Left cardiac atrium (tissue), 4 donors: ENCODE results near the gene ACY1. TPM values are rescaled to one million over a fixed set of nuclear protein-coding genes. Genes with fewer than 3 reads are reported as not detected.

Experiments
- ATAC-seq, 2 donors: fragments of 200-7000 bp; cut with Tn5 transposase; one replicate each; pipeline ENCODE4 v1.9.1; 2020; ENCODE audit warnings: mild to moderate bottlenecking in 2 of 2, moderate library complexity in 2 of 2
- DNase-seq: peaks from one replicate; pipeline ENCODE4 v3.0.0-alpha.2; 2020
- intact Hi-C, 2 donors: fragments of 100-400 bp; cut with DNase I; formaldehyde crosslinking; loops; one replicate each; pipeline versions ENCODE4 v1.14.1 to v1.15.1; 2022 to 2023
- total RNA-seq, 2 donors: library from RNA; stranded (reverse); fragmentation: NEBNext Ultra II Directional; extraction: Animal tissue kit (Norgen Biotek cat#: 25700); gene quantifications; one replicate each; pipeline ENCODE4 v1.2.1, GENCODE V29; 2021
- donor health status: DM: no; HTN: yes; CAD: no.
- donor health status: DM: no; HTN: yes; CAD: no; lungs with severe emphysema.
- donor health status: DM: yes; HTN: yes; CAD: no.
- donor health status: Dilated cardiomyopathy.

ACY1 gene
- total RNA-seq, 2 donors from 2014 or later = 21.8 to 24.8 TPM

DNA sequence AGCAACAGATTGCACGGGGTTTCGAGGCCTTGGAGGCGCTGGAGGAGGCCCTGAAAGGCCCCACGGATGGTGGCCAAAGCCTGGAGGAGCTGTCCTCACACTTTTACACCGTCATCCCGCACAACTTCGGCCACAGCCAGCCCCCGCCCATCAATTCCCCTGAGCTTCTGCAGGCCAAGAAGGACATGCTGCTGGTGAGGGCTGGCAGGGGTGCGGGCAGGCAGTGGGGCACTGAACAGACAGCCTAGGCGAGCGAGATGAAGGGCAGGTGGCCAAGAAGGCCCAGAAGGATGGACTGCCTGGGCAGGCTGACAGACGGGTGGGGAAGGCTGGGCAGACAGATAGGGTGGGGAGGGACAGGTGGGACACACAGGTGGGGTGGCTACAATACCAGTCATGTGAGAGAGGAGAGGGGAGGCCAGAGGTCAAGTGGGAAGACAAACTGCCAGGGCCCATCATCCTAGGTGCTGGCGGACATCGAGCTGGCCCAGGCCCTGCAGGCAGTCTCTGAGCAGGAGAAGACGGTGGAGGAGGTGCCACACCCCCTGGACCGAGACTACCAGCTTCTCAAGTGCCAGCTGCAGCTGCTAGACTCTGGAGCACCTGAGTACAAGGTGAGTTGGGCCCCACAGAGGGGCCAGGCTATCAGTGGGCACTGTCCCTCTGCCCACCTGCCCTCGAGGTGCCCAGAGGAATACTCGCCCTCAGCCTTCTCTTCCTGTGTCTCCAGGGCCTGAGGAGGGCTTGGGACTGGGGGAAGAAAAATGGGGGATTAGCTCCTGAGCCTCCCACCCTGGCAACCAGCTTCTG lies 38.1 kb upstream of the ACY1 start:
- DNase-seq (no peak), ATAC-seq (no peak)
- intact Hi-C loops = no loop called here

DNA sequence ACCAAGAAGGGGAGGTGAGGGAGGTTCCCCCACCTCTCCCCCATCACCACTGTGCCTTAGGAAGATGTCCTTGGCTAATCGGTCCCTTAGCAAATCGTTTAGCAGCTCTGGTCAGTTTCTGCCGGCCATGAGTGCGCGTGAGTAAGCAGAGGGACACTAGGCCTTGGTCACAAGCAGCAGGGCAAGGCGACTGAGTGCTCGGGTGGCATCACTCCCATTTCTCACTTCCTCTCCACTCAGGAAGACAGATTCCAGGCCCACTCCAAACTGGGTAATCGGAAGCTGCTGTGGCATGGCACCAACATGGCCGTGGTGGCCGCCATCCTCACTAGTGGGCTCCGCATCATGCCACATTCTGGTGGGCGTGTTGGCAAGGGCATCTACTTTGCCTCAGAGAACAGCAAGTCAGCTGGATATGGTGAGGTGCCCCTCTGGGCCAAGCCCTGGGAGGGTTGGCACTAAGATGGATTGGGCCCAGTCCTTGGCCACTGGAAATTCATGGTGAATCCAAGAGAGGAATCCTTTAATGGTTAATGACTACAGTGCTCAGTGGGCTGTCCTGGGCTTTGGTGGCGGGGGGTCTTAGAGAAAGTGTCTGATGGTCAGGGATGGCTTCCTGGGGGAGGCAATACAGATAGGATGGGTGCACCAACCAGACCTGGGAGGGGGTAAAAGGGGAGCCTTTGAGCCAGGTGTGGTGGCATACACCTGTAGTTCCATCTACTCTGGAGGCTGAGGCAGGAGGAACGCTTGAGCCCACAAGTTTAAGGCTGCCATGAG lies 37.2 kb upstream of the ACY1 start:
- intact Hi-C loops = no loop called here
- ATAC-seq = no peak
- DNase-seq = no peak

DNA sequence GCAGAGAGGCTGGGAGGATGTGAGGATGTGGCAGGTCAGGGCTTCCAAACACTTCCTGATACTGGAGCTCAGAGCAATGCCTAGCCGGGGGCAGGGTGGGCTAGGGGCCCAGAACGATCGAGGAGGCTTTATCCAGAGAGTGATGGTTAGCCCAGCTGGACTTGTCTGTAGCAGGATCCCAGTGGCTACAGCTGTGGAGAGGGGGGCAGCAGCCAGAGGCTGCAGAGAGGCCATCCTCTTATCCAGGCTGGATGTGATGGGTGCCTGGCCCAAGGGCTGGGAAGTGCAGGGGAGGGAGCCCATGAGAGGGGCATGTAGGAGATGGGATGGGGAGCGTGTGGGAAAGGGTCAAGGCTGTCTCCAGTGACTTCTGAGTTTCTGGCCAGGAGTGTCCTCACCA lies 36.5 kb upstream of the ACY1 start:
- DNase-seq = no peak
- ATAC-seq = no peak
- intact Hi-C loops = no loop called here

DNA sequence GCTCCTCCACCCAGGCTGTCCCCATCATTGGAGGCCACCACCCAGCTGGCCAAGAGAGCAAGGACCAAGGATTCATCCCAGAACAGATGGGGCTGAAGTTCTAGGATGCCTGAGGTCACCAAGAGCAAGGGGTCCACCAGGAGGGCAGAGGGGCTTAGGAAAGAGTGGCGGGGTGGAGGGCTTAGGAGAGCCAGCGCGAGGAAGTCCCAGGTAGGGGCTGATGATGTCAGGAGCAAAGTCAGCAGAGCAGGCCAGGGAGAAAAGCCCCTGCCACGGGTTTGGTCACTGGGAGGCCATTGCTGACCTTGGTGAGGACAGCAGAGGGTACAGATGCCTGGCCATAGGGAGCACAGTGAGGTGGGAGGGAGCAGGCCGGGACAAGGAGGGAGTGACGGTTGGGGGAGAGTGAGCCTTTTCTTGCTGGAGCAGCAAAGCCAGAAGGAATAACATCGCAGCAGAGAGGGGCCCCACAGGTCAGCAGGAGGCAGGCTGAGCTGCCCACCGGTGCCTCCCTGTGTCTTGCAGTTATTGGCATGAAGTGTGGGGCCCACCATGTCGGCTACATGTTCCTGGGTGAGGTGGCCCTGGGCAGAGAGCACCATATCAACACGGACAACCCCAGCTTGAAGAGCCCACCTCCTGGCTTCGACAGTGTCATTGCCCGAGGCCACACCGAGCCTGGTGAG lies 36.0 kb upstream of the ACY1 start:
- DNase-seq (no peak), ATAC-seq (no peak)
- intact Hi-C loops = no loop called here

DNA sequence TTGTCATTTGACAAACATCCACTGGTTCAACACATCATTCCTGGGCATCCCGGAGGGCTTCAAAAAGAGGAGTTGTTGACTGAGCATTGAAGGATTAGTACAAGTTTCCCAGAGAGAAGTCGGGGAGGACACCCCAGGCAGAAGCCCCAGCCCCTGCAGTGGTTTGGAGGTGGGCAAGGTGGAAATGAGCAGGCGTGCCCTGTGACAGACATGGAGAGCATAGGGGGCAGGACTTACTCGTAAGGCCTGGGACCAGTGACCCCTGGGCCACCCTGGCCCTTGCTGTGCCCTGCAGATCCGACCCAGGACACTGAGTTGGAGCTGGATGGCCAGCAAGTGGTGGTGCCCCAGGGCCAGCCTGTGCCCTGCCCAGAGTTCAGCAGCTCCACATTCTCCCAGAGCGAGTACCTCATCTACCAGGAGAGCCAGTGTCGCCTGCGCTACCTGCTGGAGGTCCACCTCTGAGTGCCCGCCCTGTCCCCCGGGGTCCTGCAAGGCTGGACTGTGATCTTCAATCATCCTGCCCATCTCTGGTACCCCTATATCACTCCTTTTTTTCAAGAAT lies 35.2 kb upstream of the ACY1 start:
- DNase-seq (no peak), ATAC-seq (no peak)
- intact Hi-C loops = no loop called here

DNA sequence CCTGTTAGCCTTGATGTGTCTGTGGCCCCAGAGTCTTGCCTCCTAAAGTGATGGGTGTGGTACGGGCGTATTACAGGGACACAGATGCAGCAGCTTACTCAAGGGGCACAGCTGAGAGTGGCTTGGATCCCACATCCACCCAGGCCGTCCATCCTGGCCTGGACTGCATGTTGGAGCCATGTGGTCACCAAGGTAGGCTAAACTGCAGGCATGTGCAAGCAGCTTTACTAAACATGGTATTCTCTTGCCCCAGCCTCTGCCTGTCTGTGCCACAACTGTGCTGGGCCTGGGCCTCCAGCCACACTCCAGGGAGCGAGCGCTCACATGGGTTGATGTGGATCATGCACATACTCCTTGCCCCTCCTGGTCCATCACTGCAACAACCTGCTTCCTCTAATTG lies 34.2 kb upstream of the ACY1 start:
- intact Hi-C loops = no loop called here
- DNase-seq (no peak), ATAC-seq (no peak)

DNA sequence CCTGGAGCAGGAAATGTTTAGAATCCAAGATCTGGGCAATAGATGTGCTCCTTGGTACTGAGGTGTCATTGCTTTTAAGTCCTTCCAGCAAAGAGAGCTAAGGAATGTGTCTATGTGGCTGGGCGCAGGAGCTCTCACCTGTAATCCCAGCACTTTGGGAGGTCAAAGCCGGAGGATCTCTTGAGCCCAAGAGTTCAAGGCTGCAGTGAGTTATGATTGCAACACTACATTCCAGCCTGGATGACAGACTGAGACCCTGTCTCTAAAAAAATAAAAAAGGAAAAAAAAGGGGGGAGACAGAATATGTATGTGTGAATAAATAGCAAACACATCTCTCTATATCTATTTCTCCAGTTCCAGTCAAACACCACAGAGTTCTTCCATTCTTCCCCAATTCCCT lies 32.4 kb upstream of the ACY1 start:
- ATAC-seq = no peak
- intact Hi-C loops = no loop called here
- DNase-seq = no peak

DNA sequence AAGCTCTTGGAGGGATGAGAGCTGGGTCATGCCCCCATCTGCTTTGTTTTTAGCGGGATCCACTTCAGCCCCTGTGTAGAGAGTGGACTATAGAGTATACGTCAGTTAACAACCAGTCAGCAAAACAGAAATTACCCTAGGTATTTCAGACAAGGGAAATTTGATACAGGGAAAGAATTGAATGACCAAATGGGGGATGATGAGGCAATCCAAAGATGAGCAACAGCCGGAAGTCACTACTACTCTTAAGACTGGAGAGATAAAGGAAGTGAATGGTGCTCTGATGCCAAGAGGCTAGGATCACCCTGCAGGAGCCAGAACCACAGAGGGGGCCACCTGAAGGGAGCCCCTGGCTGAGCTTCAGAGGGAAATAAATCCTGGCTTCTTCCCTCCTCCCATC lies 29.9 kb upstream of the ACY1 start:
- intact Hi-C loops = no loop called here
- ATAC-seq (no peak), DNase-seq (no peak)

DNA sequence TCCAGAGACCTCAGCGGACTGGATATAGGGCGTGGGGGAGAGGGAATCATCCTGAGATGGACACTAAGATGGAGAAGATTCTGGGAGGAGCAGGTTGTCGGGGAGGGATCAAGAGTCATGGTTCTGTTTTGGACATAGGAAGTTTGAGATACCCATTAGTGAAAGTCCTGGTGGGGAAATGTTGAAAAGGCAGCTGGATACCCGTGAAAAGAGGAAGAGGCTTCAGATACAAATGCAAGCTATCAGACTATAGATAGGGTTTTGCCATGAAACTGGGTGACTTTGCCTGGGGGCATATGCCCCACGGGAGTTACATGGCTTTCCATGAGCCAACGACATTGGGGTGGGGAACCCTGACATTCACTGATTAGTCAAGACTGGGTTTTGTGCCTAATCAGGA lies 29.2 kb upstream of the ACY1 start:
- ATAC-seq (no peak), DNase-seq (no peak)
- intact Hi-C loops = no loop called here

DNA sequence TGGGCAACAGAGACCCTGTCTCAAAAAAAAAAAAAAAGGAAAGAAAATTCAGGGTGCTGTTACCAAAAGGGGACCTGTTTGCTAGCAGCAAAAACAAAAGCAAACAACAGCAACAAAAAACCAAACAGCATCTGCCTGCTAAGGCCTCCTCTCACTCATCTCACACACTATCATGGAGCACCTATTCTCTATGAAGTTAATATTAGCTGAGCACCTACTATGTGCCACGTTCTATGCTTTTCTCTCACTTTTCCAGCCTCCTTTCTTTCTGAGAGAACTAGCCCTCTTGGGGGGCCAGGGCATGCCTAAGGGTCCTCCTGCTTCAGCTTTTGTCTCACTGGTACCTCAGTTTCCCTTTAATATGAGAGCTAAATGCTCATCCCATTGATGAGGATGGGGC lies 28.6 kb upstream of the ACY1 start:
- ATAC-seq (no peak), DNase-seq (no peak)
- intact Hi-C loops = no loop called here

DNA sequence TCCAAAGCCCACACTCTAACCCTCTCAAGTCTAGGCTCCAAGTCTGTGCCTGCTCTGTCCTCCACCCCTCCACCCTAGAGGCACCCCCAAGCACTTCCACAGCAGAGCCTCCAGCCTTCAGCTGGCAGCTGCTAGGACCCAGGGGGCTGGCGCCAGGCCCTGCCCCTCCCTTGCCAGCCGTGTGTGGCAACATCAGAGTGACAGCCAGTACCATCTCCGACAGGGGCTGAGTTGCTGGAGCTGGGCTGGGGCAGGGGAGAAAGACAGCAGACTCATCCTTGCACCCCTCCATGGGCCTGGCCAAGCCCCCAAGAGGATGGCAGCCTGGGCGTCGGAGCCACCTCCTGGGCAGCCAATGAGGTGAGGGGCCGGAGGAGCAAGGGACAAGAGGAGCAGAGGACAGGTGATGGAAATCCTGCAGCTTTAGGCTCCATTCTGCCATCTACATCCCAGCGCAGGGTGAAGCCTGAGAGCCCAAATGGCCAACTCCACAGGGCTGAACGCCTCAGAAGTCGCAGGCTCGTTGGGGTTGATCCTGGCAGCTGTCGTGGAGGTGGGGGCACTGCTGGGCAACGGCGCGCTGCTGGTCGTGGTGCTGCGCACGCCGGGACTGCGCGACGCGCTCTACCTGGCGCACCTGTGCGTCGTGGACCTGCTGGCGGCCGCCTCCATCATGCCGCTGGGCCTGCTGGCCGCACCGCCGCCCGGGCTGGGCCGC lies 28.0 kb upstream of the ACY1 start, which contains the start of gene GPR62:
TSS of gene GPR62 (plus strand) at position 207 of the 718 bp plus-strand sequence. CDS start at position 479, 272 bp downstream.
- peak in 1 of 2 donors; percentile 40 for ATAC-seq
- no peak for DNase-seq
- intact Hi-C loops = no loop called here

DNA sequence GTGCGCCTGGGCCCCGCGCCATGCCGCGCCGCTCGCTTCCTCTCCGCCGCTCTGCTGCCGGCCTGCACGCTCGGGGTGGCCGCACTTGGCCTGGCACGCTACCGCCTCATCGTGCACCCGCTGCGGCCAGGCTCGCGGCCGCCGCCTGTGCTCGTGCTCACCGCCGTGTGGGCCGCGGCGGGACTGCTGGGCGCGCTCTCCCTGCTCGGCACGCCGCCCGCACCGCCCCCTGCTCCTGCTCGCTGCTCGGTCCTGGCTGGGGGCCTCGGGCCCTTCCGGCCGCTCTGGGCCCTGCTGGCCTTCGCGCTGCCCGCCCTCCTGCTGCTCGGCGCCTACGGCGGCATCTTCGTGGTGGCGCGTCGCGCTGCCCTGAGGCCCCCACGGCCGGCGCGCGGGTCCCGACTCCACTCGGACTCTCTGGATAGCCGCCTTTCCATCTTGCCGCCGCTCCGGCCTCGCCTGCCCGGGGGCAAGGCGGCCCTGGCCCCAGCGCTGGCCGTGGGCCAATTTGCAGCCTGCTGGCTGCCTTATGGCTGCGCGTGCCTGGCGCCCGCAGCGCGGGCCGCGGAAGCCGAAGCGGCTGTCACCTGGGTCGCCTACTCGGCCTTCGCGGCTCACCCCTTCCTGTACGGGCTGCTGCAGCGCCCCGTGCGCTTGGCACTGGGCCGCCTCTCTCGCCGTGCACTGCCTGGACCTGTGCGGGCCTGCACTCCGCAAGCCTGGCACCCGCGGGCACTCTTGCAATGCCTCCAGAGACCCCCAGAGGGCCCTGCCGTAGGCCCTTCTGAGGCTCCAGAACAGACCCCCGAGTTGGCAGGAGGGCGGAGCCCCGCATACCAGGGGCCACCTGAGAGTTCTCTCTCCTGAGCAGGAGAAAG lies 27.2 kb upstream of the ACY1 start:
- ATAC-seq (peak; percentile 85 to 92), DNase-seq (peak; percentile 76)
- intact Hi-C loops = no loop called here

DNA sequence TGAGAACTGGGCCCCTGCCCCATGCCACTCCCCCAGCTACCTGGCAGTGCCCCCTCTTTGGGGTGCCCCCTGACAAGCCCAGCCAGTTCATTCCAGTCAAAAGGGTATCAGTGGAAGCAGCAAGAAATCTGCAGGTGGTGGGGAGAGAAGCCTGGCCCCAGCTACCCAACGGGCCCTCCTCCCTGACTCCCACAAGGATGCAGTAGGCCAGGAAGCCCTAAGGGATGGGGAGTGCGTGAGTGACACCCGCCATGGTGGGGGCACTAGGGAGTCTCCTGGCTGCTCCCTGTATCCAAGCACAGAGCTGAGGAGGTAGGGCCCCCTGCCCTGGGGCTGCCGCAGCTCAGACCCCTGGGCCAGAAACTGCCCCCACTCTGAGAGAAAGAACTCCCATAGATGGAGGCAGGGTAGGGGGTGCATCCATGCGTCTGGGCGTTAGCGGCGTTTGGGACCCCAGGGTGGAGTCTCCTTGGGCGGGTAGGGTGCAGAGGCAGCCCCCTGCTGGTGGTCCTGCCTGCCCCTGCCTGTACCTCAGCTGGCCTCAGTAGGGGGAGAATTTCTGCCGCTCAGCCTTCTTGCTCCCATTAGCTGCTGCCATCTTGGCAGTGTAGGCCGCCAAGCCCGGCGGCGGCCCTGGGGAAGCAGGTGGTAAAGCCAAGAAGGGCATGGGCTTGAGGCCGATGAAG lies 25.7 kb upstream of the ACY1 start:
- intact Hi-C loops = no loop called here
- ATAC-seq = no peak
- DNase-seq = no peak

DNA sequence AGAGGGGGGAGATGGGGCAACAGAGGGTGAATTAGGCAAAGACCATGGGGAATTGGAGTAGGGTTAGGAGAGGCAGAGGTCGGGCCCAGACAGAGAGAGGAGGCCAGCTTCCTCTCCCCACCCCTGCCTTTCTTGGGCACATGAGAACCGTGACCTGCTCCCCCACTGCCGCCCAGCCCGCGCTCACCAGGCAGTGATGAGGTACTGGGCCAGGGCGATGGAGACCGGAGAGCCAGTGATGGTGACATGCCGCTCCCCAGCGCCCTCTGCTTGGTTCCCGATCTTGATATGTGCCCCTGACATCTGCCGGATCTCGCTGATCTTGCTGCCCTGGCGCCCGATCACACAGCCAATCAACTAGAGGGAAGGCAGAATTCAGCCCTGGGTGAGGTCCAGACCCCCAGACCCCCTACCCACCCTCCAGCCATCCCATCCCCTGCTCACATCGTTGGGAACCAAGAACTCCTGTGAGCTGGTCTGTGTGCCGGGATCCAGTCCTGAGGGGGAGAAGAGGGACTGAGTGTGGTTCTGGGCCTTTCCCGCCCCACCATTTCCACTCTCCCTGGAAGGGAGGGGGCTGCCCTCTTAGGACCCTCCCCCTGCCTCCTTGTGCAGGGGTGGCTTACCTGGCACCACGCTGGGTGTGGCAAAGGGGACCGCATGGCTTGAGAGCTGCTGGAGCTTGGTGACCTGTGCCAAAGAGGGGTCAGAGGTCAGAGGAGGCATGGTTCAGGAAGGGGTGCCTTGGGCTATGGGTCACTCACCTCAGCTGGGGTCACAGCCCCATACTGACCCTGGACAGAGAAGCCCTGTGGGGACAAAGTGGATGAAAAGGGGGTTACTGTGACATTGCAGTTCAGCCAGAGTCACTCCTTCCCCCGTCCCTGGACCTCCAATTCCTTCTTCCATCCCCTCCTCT lies 24.5 kb upstream of the ACY1 start:
- ATAC-seq (no peak), DNase-seq (peak; percentile 15)
- intact Hi-C loops = no loop called here

DNA sequence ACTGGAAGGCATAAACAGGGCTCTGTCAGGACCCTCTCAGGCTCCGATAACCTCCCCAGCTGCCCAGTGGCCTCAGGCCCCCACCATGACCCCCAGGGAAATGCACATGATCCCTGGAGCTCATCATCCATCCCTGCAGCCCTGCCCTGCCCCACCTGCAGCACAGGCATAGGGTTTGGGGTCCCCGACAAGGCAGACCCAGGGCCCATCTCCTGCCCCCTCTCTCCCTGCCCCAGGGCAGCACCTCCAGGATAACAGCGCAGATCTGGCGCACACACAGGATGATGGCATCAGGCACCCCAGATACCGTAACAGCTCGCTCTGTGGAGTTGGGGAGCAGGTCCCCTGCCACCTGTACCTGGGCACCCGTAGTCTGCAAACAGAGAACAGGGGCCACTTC lies 23.7 kb upstream of the ACY1 start:
- DNase-seq (no peak), ATAC-seq (no peak)
- intact Hi-C loops = no loop called here

DNA sequence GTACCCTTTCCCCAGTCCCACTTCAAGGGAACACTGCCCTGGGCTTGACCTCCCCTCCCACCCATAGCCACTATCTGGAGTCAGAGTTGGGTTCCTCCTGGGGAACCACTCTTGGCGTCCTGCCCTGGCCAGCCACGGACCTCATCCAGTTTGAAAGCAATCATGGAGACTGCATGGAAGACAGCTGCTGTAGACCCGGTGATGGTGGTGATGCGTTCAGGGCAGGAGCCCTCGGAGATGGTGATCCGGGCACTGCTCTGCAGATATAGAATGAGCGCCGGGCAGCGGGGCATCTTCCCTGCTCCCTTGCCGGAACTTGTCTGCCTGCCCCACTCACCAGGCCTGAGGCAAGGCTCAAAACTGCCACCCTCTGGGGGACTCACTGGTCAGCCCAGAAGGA lies 22.9 kb upstream of the ACY1 start:
- intact Hi-C loops = no loop called here
- no peak for ATAC-seq
- no peak for DNase-seq

DNA sequence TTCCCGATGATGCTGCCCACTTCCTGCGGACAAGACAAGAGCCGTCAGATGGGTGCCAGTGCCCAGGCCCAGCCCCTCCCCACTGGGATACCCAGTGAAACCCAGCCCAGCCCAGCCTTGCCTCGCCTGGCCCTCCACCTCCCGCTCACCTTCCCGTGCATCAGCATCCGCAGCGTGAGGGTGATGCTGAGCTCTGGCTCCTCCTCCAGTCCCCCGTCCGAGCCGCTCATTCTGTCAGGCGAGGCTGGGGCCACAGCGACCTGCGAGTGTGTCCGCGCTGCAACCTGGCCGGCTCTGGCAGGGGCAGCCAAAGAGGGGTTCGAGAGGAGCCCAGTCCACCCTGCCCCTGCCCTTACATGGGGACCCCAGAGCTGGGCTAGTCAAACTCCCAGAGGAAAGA lies 22.3 kb upstream of the ACY1 start:
- no peak for ATAC-seq
- intact Hi-C loops = no loop called here
- no peak for DNase-seq
